B cell (primary cell): ENCODE results near the gene RAE1. TPM values are rescaled to one million over a fixed set of nuclear protein-coding genes. Genes with fewer than 3 reads are reported as not detected.

ENCODE experiments used
- ATAC-seq: fragments of 200-7000 bp; cut with Tn5 transposase; one replicate; pipeline ENCODE4 v1.10.0; 2021; ENCODE audit warnings: low read depth, mild to moderate bottlenecking, moderate number of reproducible peaks, moderate library complexity
- CTCF ChIA-PET: fragments of 350-600 bp; sonication (Branson Sonifier 250); formaldehyde crosslinking; loops from one replicate; lab custom pipeline; 2021; ENCODE audit warnings: antibody characterized with exemption, inconsistent platforms; lab: Charles Lee
- POLR2A ChIA-PET: fragments of 350-600 bp; sonication (Branson Sonifier 250); formaldehyde crosslinking; loops from one replicate; lab custom pipeline; 2021; ENCODE audit warnings: antibody characterized with exemption; lab: Charles Lee
- DNase-seq: peaks from one replicate; pipeline ENCODE4 v3.0.0; 2013
- H2AFZ ChIP-seq: 2 replicates; pipeline ENCODE4 v1.6.1; 2012; ENCODE audit warnings: mild to moderate bottlenecking, low read depth, low read length; ENCODE audit not compliant: insufficient read depth, poor library complexity, severe bottlenecking
- H3K27ac ChIP-seq, 2 donors: 1 replicate in 1 of 2; 2 replicates in 1 of 2; pipeline ENCODE4 v1.5.1; 2012 to 2013; ENCODE audit warnings: low read length in 2 of 2, mild to moderate bottlenecking in 2 of 2, moderate library complexity in 1 of 2
- H3K27me3 ChIP-seq, 4 experiments: fragments of 200-600 bp in 1 of 4; sonication (generic) in 1 of 4; replicated peaks in 1 of 4; 1 replicate in 2 of 4; 2 replicates in 2 of 4; pipeline versions ENCODE4 v1.6.1 to v1.7.0; 2013 to 2016; ENCODE audit warnings: low read length in 3 of 4, mild to moderate bottlenecking in 2 of 4, mixed read lengths in 1 of 4, moderate library complexity in 1 of 4; ENCODE audit not compliant: insufficient read depth in 4 of 4, control insufficient read depth in 3 of 4; ENCODE audit errors: control extremely low read depth in 1 of 4
- H3K36me3 ChIP-seq, 2 experiments: replicated peaks in 1 of 2; 1 replicate in 1 of 2; 2 replicates in 1 of 2; pipeline versions ENCODE4 v1.6.1 to v1.7.1; 2013; ENCODE audit warnings: low read length in 1 of 2; ENCODE audit not compliant: insufficient read depth in 2 of 2, control insufficient read depth in 1 of 2; ENCODE audit errors: control extremely low read depth in 1 of 2, extremely low read depth in 1 of 2
- H3K4me1 ChIP-seq, 2 donors: fragments of 200-600 bp in 1 of 2; sonication (generic) in 1 of 2; 1 replicate in 1 of 2; 2 replicates in 1 of 2; pipeline versions ENCODE4 v1.5.1 to v1.6.1; 2013 to 2017; ENCODE audit warnings: low read length in 2 of 2; ENCODE audit not compliant: control insufficient read depth in 2 of 2, insufficient read depth in 2 of 2
- H3K4me2 ChIP-seq: replicated peaks from 2 replicates; pipeline ENCODE3; 2012; ENCODE audit warnings: mild to moderate bottlenecking, low read depth, low read length; ENCODE audit not compliant: poor library complexity, severe bottlenecking
- H3K4me3 ChIP-seq, 5 experiments: fragments of 200-600 bp in 1 of 5; sonication (generic) in 1 of 5; 1 replicate in 3 of 5; 2 replicates in 2 of 5; pipeline versions ENCODE4 v1.5.1 to v1.7.0; 2011 to 2016; ENCODE audit warnings: low read length in 4 of 5, mild to moderate bottlenecking in 4 of 5, low read depth in 2 of 5, control low read depth in 1 of 5, moderate library complexity in 1 of 5; ENCODE audit not compliant: insufficient read depth in 1 of 5; ENCODE audit errors: control extremely low read depth in 1 of 5, extremely low read depth in 1 of 5
- H3K79me2 ChIP-seq: fragments of 200-600 bp; sonication (generic); one replicate; pipeline ENCODE4 v1.6.0; 2016; ENCODE audit warnings: low read length; ENCODE audit not compliant: control insufficient read depth, insufficient read depth
- H3K9ac ChIP-seq: fragments of 200-600 bp; sonication (generic); 2 replicates; pipeline ENCODE4 v1.6.1; 2017; ENCODE audit warnings: mild to moderate bottlenecking, low read length, moderate library complexity
- H3K9me3 ChIP-seq, 3 donors: one replicate each; pipeline versions ENCODE4 v1.6.1 to v1.7.1; 2013; ENCODE audit warnings: low read length in 2 of 3; ENCODE audit not compliant: control insufficient read depth in 2 of 3, insufficient read depth in 1 of 3; ENCODE audit errors: control extremely low read depth in 1 of 3
- H4K20me1 ChIP-seq: 2 replicates; pipeline ENCODE4 v1.6.0; 2012; ENCODE audit warnings: mild to moderate bottlenecking, low read length; ENCODE audit not compliant: insufficient read depth, control insufficient read depth, poor library complexity, severe bottlenecking
- H3K27ac Mint-ChIP-seq: one replicate; pipeline ENCODE4 v1.8.0; 2021; ENCODE audit warnings: mixed read lengths
- H3K27me3 Mint-ChIP-seq: one replicate; pipeline ENCODE4 v1.8.0; 2021; ENCODE audit warnings: mixed read lengths
- H3K4me1 Mint-ChIP-seq: one replicate; pipeline ENCODE4 v1.8.0; 2021; ENCODE audit warnings: mixed read lengths
- H3K4me3 Mint-ChIP-seq: one replicate; pipeline ENCODE4 v1.8.0; 2021; ENCODE audit warnings: mixed read lengths
- H3K9me3 Mint-ChIP-seq: one replicate; pipeline ENCODE4 v1.8.0; 2022; ENCODE audit warnings: mixed read lengths; ENCODE audit not compliant: insufficient read depth
- CTCF ChIP-seq: fragments of 200-600 bp; IDR thresholded peaks from one replicate; pipeline ENCODE4 v1.8.0; 2022; ENCODE audit warnings: antibody characterized with exemption, mild to moderate bottlenecking
- EZH2 ChIP-seq: IDR thresholded peaks from 2 replicates; pipeline ENCODE4 v1.6.1; 2012; ENCODE audit warnings: borderline replicate concordance, low read depth, mild to moderate bottlenecking, moderate library complexity, low read length; ENCODE audit not compliant: insufficient read depth, poor library complexity, severe bottlenecking
- WGBS: methylation state at CpG from one replicate; pipeline ENCODE4 v1.1.5; 2013; ENCODE audit warnings: missing lambda C conversion rate; ENCODE audit not compliant: insufficient coverage; 5-methylcytosine and 5-hydroxymethylcytosine counted together
- intact Hi-C: fragments of 100-400 bp; cut with micrococcal nuclease; formaldehyde crosslinking; loops from one replicate; pipeline ENCODE4 v1.10.0; 2022
- polyA plus RNA-seq: library from polyadenylated mRNA; depleted of rRNA; stranded (reverse); fragments of >200 nt; gene quantifications from 2 replicates; pipeline ENCODE4 v1.2.3, GENCODE V29; 2012
- total RNA-seq, 2 donors: library from RNA; stranded (reverse); fragments of 120-200 nt in 1 of 2; gene quantifications; 1 replicate in 1 of 2; 2 replicates in 1 of 2; pipeline versions ENCODE4 v1.2.3 to v1.2.4, GENCODE V29; 2013 to 2022

The RAE1 gene
- total and polyA plus RNA-seq, 2 donors (not counting 1 experiment from before 2014, with no cell fraction given): 32.6 to 33.3 TPM

- Mint-ChIP-seq H3K4me3 (no peak overlapping the region), H3K27me3 (no peaks in the 10 kb centered on the region), H3K4me1 (peaks cover 37% of the 10 kb centered on the region), H3K9me3 (no peaks in the 10 kb centered on the region), H3K27ac (peak overlapping the region; percentile 5)
- peaks cover 0 to 8% of the 10 kb centered on the region in 2 donors for H3K4me1 ChIP-seq
- peaks cover 7% of the 10 kb centered on the region for H3K79me2 ChIP-seq
- WGBS: 83% methylated on average over 8 of the region's 8 CpGs
- no peak overlapping the region for H3K4me3 ChIP-seq
- H3K4me2 ChIP-seq: no peak overlapping the region
- no peak overlapping the region for H3K9ac ChIP-seq
- DNase-seq: no peak
- H3K9me3 ChIP-seq: no peaks in the 10 kb centered on the region
- no peak overlapping the region for H2AFZ ChIP-seq
- peak; percentile 22 for ATAC-seq
- H3K27me3 ChIP-seq: no peaks in the 10 kb centered on the region
- H4K20me1 ChIP-seq: peaks cover 34% of the 10 kb centered on the region
- CTCF ChIA-PET: interaction anchor here (1.0 to 2.6 kb wide), 7 partner anchors 12 to 80 kb away, joined by 3 to 12 read pairs (median 4); no protein-coding TSS in a partner anchor
- H3K27ac ChIP-seq: no peak overlapping the region
- H3K36me3 ChIP-seq: peaks cover 0 to 34% of the 10 kb centered on the region in 2 experiments
- TF ChIP-seq EZH2 (no peak), CTCF (no peak)
- intact Hi-C loops: no loop called here
- POLR2A ChIA-PET: interaction anchor here (0.9 to 1.8 kb wide), 4 partner anchors 11 to 86 kb away, joined by 3 to 10 read pairs (median 4); no protein-coding TSS in a partner anchor
Observed at GRCh38 chr20:57412347-57413029, 61.4 kb downstream of the RAE1 start.

- Histone ChIP-seq H3K4me2 (no peak overlapping the region), H3K9me3 (no peaks in the 10 kb centered on the region), H3K9ac (no peak overlapping the region), H3K36me3 (peaks cover 0 to 19% of the 10 kb centered on the region in 2 experiments), H3K4me3 (no peak overlapping the region), H3K4me1 (peaks cover 0 to 2% of the 10 kb centered on the region in 2 donors), H3K79me2 (no peaks in the 10 kb centered on the region), H3K27ac (no peak overlapping the region), H2AFZ (no peak overlapping the region), H4K20me1 (peaks cover 19% of the 10 kb centered on the region), H3K27me3 (no peaks in the 10 kb centered on the region)
- ChIA-PET POLR2A (interaction anchor here (1.2 to 1.7 kb wide), 2 partner anchors 12 to 85 kb away, joined by 3 to 4 read pairs; no protein-coding TSS in a partner anchor), CTCF (interaction anchor here (1.3 to 2.6 kb wide), 3 partner anchors 14 to 81 kb away, joined by 3 to 12 read pairs (median 5); no protein-coding TSS in a partner anchor)
- Mint-ChIP-seq H3K27me3 (no peaks in the 10 kb centered on the region), H3K4me3 (no peak overlapping the region), H3K4me1 (peaks cover 27% of the 10 kb centered on the region), H3K27ac (no peak overlapping the region), H3K9me3 (no peaks in the 10 kb centered on the region)
- ATAC-seq (no peak), DNase-seq (no peak)
- 94% methylated on average over 8 of the region's 10 CpGs for WGBS
- TF ChIP-seq CTCF (no peak), EZH2 (no peak)
- intact Hi-C loops: no loop called here
Observed at GRCh38 chr20:57413986-57414385, 62.9 kb downstream of the RAE1 start.
